Activated naive CD8-positive, alpha-beta T cell treated with anti-CD3 and anti-CD28 coated beads, Interleukin-2, amount 10 ng/mL, durations not matched to agents 7 days and 5 days (primary cell): ENCODE results near the gene NDUFA11. TPM values are rescaled to one million over a fixed set of nuclear protein-coding genes. Genes with fewer than 3 reads are reported as not detected.

Experiments
- ATAC-seq: fragments of 150-1000 bp; cut with Tn5 transposase; one replicate; pipeline ENCODE4 v1.10.0; 2021; ENCODE audit warnings: low read depth, moderate library complexity
- POLR2A ChIA-PET: fragments of 350-600 bp; sonication (Branson Sonifier 250); formaldehyde crosslinking; loops from one replicate; lab custom pipeline; 2021; ENCODE audit warnings: antibody characterized with exemption; lab: Charles Lee
- DNase-seq: peaks from one replicate; pipeline ENCODE4 v3.0.0; 2021
- H3K27ac Mint-ChIP-seq: one replicate; pipeline ENCODE4 v1.8.0; 2022; ENCODE audit warnings: mild to moderate bottlenecking, mixed read lengths
- H3K27me3 Mint-ChIP-seq: one replicate; pipeline ENCODE4 v1.8.0; 2022; ENCODE audit warnings: mild to moderate bottlenecking, moderate library complexity, mixed read lengths
- H3K36me3 Mint-ChIP-seq: one replicate; pipeline ENCODE4 v1.8.0; 2021; ENCODE audit warnings: mild to moderate bottlenecking, mixed read lengths
- H3K4me1 Mint-ChIP-seq: one replicate; pipeline ENCODE4 v1.8.0; 2021; ENCODE audit warnings: mixed read lengths
- H3K4me3 Mint-ChIP-seq: one replicate; pipeline ENCODE4 v1.8.0; 2022; ENCODE audit warnings: mild to moderate bottlenecking, moderate library complexity, mixed read lengths
- H3K9me3 Mint-ChIP-seq: one replicate; pipeline ENCODE4 v1.8.0; 2021; ENCODE audit warnings: mixed read lengths
- total RNA-seq, 2 experiments: library from RNA; stranded (reverse); gene quantifications; one replicate each; pipeline ENCODE4 v1.2.3, GENCODE V29; 2021

Gene NDUFA11
- total RNA-seq, 2 experiments from 2014 or later: 187 to 193 TPM

GRCh38 chr19:5927441-5927821 is 23.8 kb upstream of the NDUFA11 start:
- Mint-ChIP-seq H3K4me3 (no peak overlapping the region), H3K9me3 (no peaks in the 10 kb centered on the region), H3K4me1 (no peaks in the 10 kb centered on the region), H3K27ac (no peak overlapping the region), H3K36me3 (peaks cover 8% of the 10 kb centered on the region), H3K27me3 (no peaks in the 10 kb centered on the region)
- DNase-seq: no peak
- POLR2A ChIA-PET: no interaction called here
- ATAC-seq: no peak

DNA sequence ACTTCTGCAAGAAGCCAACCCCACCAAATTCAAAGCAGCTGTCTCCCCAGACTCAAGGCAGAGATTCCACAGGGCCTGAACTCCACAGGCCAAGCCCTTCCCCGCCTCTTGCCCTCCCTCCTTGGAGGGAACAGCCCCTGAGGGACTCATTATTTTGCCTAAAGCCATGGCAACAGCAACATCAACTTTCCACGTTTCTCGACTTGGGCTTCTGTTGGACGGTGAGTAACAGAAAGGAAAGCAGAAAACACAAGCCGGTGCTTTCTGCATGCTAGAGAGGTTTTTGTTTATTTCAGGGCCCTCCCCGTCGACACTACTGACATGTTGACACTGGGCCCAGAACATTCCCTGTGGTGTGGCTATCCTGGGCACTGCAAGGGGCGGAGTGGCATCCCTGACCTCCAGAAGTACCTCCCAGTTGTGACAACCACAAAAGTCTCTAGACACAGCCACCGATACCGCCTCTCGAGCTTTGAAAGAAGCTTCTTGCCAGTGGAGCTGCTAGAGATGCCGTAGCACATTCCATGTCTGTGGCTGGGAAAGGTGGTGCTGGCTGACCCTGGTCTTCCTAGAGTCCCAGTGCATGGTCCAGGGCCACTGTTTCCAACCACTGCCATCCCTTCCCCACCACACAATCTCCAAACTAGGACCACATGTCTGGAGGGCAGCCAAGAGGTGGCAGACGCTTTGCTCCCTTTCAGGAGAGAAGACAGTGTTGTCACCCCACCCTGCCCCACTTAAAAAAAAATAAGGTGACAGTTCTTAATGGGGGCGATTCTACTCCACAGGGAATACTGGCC is 23.3 kb upstream of the NDUFA11 start:
- no peak for DNase-seq
- Mint-ChIP-seq H3K36me3 (peaks cover 9% of the 10 kb centered on the region), H3K27ac (no peak overlapping the region), H3K9me3 (no peaks in the 10 kb centered on the region), H3K4me1 (peaks cover 2% of the 10 kb centered on the region), H3K27me3 (no peaks in the 10 kb centered on the region), H3K4me3 (no peak overlapping the region)
- POLR2A ChIA-PET: no interaction called here
- ATAC-seq: no peak

DNA sequence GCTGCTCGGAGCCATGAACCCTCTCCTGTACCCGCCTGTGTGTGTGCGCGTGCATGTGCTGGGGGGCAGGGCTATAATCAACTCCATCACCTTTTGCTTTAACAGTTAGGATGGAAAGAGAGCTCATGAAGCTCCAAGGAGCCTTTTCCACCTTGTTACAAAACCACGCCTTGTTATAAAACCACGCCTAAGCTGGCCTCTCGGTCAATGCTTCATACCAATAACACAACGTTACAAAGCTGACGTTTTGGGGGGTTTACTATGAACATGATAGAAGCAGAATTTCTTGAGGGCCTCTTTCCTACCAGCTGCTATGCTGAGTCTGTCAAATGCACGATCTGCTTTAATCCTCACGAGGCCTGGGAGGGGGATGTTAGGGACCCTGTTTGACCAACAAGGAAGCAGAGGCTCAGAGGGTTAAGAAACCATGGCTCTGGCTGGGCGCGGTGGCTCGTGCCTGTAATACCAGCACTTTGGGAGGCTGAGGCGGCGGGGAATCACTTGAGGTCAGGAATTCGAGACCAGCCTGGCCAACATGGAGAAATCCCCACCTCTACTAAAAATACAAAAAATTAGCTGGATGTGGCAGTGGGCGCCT is 22.3 kb upstream of the NDUFA11 start:
- no peak for DNase-seq
- POLR2A ChIA-PET: no interaction called here
- no peaks in the 10 kb centered on the region for H3K27me3 Mint-ChIP-seq
- peaks cover 4% of the 10 kb centered on the region for H3K4me1 Mint-ChIP-seq
- peaks cover 11% of the 10 kb centered on the region for H3K36me3 Mint-ChIP-seq
- no peak for ATAC-seq
- H3K9me3 Mint-ChIP-seq: no peaks in the 10 kb centered on the region
- H3K27ac Mint-ChIP-seq: no peak overlapping the region
- no peak overlapping the region for H3K4me3 Mint-ChIP-seq

- Mint-ChIP-seq H3K9me3 (no peaks in the 10 kb centered on the region), H3K4me1 (peaks cover 4% of the 10 kb centered on the region), H3K36me3 (peaks cover 10% of the 10 kb centered on the region), H3K27me3 (no peaks in the 10 kb centered on the region), H3K4me3 (no peak overlapping the region), H3K27ac (peak overlapping the region; percentile 34)
- DNase-seq (no peak), ATAC-seq (no peak)
- POLR2A ChIA-PET: no interaction called here
Measured at GRCh38 chr19:5923356-5923755, 19.8 kb upstream of the NDUFA11 start.

DNA sequence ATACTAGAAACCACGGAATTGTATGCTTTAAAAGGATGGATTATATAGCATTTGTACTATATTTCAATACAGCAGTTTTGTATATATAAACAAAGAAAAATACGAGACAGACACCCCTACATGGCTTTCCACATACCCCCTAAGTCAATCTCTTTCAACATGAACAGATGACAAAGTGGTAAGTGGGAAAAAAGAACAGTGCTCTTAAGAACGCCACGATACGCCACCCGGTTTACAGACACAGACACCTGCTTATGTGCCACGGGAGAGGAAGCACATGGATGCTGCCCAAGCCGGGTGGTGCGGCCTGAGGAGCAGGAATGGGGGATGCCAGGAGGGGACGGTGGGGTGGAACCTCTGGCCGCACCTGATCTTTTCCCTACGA is 18.6 kb upstream of the NDUFA11 start:
- POLR2A ChIA-PET: no interaction called here
- ATAC-seq (no peak), DNase-seq (no peak)
- Mint-ChIP-seq H3K27ac (no peak overlapping the region), H3K9me3 (no peaks in the 10 kb centered on the region), H3K4me3 (no peak overlapping the region), H3K36me3 (peaks cover 10% of the 10 kb centered on the region), H3K27me3 (no peaks in the 10 kb centered on the region), H3K4me1 (peaks cover 4% of the 10 kb centered on the region)

DNA sequence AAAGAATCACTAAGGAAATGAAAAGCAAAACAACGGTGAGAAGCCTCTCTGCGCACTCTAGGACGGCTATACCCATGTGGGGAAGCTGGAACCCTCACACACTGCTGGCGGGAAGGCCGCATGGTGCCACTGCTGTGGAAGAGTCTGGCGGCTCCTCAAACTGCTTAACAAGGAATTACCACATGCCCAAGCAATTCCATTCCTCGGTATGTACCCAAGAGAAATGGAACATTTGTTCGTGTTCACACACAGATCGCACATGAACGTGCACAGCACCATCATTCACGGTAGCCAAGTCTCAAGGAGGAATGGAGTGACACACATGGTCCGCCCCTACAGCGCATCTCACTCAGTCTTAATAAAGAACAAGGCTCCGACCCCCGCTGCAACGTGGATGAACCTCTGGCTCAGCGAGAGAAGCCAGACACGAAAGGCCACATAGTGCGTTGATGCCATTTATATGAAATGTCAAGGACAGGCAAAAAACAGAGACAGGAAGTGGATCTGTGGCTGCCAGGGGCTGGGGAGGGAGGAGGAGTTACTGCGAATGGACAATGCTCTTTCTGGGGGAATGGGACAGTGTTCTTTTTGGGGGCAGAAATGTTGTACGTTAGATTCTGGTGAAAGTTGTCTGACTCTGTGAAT is 18.0 kb upstream of the NDUFA11 start:
- Mint-ChIP-seq H3K9me3 (no peaks in the 10 kb centered on the region), H3K4me3 (no peak overlapping the region), H3K36me3 (peaks cover 8% of the 10 kb centered on the region), H3K4me1 (peaks cover 4% of the 10 kb centered on the region), H3K27ac (no peak overlapping the region), H3K27me3 (no peaks in the 10 kb centered on the region)
- POLR2A ChIA-PET: interaction anchor here (0.6 to 0.7 kb wide), 2 partner anchors 17 to 60 kb away, joined by 3 to 6 read pairs; partner anchors contain the start of gene VMAC
- DNase-seq: no peak
- ATAC-seq: no peak

- DNase-seq (no peak), ATAC-seq (no peak)
- Mint-ChIP-seq H3K9me3 (no peaks in the 10 kb centered on the region), H3K27ac (no peak overlapping the region), H3K4me1 (peaks cover 4% of the 10 kb centered on the region), H3K4me3 (no peak overlapping the region), H3K27me3 (no peaks in the 10 kb centered on the region), H3K36me3 (peaks cover 6% of the 10 kb centered on the region)
- POLR2A ChIA-PET: no interaction called here
Measured at GRCh38 chr19:5918463-5919079, 15.0 kb upstream of the NDUFA11 start.

- no peak overlapping the region for H3K27ac Mint-ChIP-seq
- no peak overlapping the region for H3K4me3 Mint-ChIP-seq
- DNase-seq: no peak
- no peak for ATAC-seq
- H3K36me3 Mint-ChIP-seq: peaks cover 4% of the 10 kb centered on the region
- H3K4me1 Mint-ChIP-seq: peaks cover 4% of the 10 kb centered on the region
- no peaks in the 10 kb centered on the region for H3K27me3 Mint-ChIP-seq
- H3K9me3 Mint-ChIP-seq: no peaks in the 10 kb centered on the region
- POLR2A ChIA-PET: no interaction called here
Measured at GRCh38 chr19:5917431-5918107, 14.0 kb upstream of the NDUFA11 start.

DNA sequence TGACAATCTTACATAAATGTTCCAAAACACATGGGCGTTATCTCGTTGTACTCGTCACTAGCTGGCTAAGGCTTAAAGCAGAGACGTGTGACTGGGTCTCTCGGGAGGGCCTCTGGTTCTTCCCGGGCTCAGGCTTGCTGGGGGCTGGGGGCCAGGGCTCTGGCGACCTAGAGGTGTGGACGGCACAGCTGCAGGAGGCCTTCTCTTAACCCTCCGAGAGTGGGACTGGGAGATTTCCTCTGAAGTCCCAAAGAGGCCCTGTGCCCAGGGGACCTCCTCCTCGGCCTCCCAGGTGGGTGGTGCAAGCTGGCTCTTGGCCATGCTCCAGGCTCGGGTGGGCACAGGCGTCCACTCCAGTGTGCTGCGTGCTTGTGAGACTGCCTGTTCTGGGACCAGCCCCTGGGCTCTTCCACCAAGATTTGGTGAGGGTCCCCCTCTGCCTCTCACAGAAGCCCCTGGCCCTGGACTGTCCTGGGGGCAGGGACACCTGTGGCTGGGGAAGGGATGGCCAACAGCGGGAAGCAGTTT is 12.7 kb upstream of the NDUFA11 start:
- DNase-seq (no peak), ATAC-seq (no peak)
- Mint-ChIP-seq H3K9me3 (no peaks in the 10 kb centered on the region), H3K4me1 (no peaks in the 10 kb centered on the region), H3K27me3 (no peaks in the 10 kb centered on the region), H3K36me3 (no peaks in the 10 kb centered on the region), H3K27ac (no peak overlapping the region), H3K4me3 (no peak overlapping the region)
- POLR2A ChIA-PET: no interaction called here

GRCh38 chr19:5915782-5916165 is 12.2 kb upstream of the NDUFA11 start:
- no peak overlapping the region for H3K27ac Mint-ChIP-seq
- no peaks in the 10 kb centered on the region for H3K36me3 Mint-ChIP-seq
- no peaks in the 10 kb centered on the region for H3K27me3 Mint-ChIP-seq
- ATAC-seq (no peak), DNase-seq (no peak)
- no peaks in the 10 kb centered on the region for H3K9me3 Mint-ChIP-seq
- H3K4me3 Mint-ChIP-seq: no peak overlapping the region
- no peaks in the 10 kb centered on the region for H3K4me1 Mint-ChIP-seq
- POLR2A ChIA-PET: no interaction called here

GRCh38 chr19:5914946-5915781 is 11.6 kb upstream of the NDUFA11 start:
- no peaks in the 10 kb centered on the region for H3K4me1 Mint-ChIP-seq
- no peak for DNase-seq
- no peak overlapping the region for H3K4me3 Mint-ChIP-seq
- no peaks in the 10 kb centered on the region for H3K27me3 Mint-ChIP-seq
- no peaks in the 10 kb centered on the region for H3K9me3 Mint-ChIP-seq
- ATAC-seq: no peak
- POLR2A ChIA-PET: interaction anchor here (0.6 to 1.0 kb wide), 2 partner anchors 11 to 87 kb away, joined by 3 read pairs; partner anchors contain the start of gene VMAC
- H3K27ac Mint-ChIP-seq: no peak overlapping the region
- no peaks in the 10 kb centered on the region for H3K36me3 Mint-ChIP-seq

- Mint-ChIP-seq H3K9me3 (no peaks in the 10 kb centered on the region), H3K36me3 (no peaks in the 10 kb centered on the region), H3K4me1 (no peaks in the 10 kb centered on the region), H3K27ac (no peak overlapping the region), H3K4me3 (no peak overlapping the region), H3K27me3 (no peaks in the 10 kb centered on the region)
- ATAC-seq: no peak
- DNase-seq: no peak
- POLR2A ChIA-PET: interaction anchor here (0.9 to 1.0 kb wide), 2 partner anchors 10 to 87 kb away, joined by 3 read pairs; no protein-coding TSS in a partner anchor
Measured at GRCh38 chr19:5914358-5914774, 10.8 kb upstream of the NDUFA11 start.
